HG03460 (cell line): ENCODE results near the gene DUSP3.
"Not testable (repeated sequence)": the region's sequence is repeated elsewhere in the genome, so short reads cannot be mapped to it uniquely, and the experiment has no call there.

Experiments
- ATAC-seq: cut with Tn5 transposase; IDR thresholded peaks from one replicate; pipeline ENCODE4 v1.9.1; 2021; ENCODE audit not compliant: unreplicated experiment

DUSP3 gene

DNA sequence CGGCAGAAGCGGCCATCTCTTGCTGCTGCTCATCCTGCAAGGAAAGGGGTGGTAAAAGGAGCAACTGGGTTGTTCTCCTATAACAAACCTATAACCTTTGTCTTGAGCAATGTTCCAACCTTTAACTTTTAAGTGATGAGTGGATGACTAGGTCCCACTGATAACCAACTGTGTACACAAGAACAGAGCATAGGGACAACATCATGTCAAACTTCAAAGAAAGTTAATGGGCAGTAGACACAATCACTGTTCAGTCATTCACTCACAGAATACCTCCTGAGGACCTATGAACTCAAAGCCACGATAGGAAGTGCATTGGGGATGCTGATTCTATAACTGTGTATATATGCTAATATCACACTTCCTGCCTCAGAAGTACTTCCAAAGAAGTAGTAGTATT, 23.1 kb upstream of the DUSP3 start:
- no peak for ATAC-seq

DNA sequence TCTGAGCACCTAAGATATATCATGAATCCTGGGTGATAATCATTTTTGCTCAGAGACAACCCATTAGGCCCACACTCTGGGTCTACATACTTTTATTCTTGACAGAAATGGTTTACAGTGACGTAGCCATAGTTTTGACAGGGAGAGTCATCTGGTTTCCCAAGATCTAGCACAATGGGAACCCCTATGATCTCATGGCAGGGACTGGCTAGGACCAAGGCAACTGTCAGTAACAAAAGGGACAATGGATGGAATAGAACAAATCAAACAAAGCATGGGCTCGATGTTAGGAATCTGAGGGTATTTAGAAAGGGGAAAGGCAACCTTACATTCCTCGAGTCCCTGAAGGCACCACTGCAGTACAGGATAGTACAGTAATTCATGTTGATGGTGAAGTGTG, 22.0 kb upstream of the DUSP3 start:
- no peak for ATAC-seq

DNA sequence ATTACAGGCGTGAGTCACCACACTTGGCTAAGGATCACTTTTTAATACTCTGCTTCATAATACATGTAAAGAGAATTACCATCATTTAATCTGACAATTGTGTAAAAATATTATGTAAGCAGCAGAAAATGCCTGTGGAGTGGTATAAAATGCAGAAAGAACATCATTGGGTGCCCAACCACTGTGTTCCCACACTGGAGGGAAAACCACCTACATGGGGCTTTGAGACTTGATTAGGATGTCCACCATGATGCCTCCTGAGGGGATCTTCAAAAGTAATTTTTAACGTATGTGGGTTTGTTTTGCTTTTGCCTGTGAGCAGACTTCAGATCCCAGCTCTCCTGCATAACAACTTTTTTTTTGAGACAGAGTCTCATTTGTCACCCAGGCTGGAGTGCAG, 20.3 kb upstream of the DUSP3 start:
- ATAC-seq, result no peak

DNA sequence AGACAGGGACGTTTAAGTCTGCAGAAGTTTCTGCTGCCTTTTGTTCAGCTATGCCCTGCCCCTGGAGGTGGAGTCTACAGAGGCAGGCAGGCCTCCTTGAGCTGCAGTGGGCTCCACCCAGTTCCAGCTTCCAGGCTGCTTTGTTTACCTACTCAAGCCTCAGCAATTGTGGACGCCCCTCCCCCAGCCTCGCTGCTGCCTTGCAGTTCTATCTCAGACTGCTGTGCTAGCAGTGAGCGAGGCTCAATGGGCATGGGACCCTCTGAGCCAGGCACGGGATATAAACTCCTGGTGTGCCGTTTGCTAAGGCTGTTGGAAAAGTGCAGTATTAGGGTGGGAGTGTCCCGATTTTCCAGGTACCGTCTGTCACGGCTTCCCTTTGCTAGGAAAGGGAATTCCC, 19.2 kb upstream of the DUSP3 start:
- not testable (repeated sequence) for ATAC-seq

DNA sequence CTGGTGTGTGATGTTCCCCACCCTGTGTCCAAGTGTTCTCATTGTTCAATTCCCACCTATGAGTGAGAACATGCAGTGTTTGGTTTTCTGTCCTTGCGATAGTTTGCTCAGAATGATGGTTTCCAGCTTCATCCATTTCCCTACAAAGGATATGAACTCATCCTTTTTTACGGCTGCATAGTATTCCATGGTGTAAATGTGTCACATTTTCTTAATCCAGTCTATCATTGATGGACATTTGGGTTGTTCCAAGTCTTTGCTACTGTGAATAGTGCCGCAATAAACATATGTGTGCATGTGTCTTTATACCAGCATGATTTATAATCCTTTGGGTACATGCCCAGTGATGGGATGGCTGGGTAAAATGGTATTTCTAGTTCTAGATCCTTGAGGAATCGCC, 13.9 kb upstream of the DUSP3 start:
- not testable (repeated sequence) for ATAC-seq

DNA sequence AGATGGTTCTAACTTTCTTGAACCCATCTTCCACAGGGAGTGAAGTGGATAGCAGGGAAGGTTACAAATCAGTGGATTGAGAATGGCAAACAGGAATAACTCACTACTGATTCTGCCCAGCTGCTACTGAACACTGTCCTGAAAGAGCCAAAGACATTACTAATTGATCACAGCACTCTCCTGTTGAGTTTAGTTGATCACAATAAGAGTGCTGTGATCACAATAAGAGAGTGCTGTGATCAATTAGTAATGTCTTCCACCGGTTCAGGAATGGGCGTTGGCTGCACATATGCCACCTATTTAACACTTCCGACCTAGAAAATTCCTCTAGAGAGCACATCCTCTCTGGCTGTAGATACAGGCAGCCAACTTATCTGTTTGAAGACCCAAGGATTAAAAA, 12.8 kb upstream of the DUSP3 start:
- no peak for ATAC-seq

DNA sequence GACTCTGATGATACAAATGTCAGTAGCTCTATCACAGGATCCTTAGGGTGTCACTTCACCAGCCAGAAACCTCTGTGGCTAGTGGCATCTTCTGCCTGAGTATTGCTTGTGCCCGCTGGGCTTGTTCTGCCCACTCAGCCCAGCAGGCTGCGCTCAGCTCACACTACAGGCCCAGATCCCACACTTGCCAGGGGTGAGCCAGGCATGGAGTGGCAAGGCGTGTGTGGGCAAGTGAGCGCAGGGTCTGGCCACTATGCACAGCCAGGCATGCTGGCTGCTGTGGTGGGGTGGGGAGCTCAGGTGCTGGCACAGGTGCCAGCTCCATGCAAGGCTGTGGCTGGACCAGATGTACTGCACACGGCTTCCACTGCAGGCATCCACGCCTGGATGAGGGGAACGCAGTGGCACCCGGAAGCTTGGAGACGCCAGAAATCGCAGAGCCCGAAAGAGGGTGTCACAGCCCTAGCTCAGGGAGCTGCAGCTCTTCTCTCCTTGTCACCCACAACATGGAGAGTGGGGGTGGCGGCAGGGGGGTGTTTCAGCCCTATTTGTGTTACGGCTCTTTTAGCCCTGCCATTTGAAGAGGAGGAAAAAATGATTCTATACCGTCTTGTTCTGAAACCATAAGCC, 11.6 kb upstream of the DUSP3 start:
- ATAC-seq, result no peak

DNA sequence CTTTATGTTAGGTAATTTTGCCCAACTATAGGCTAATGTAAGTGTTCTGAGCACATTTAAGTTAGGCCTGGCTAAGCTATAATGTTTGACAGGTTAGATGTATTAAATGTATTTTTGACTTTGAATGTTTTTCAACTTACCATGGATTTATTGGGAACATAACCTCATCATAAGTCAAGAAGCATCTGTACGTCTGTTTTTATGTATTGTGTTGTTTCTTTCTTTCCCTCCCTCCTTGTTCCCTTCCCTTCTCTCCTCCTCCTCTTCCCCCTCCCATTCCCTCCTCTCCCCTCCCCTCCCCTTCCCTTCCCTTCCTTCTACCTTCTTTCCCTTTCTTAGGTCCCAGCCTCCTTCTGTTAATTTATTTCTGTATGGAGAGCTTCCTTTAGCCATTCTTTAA, 10.7 kb upstream of the DUSP3 start:
- ATAC-seq, result no peak

DNA sequence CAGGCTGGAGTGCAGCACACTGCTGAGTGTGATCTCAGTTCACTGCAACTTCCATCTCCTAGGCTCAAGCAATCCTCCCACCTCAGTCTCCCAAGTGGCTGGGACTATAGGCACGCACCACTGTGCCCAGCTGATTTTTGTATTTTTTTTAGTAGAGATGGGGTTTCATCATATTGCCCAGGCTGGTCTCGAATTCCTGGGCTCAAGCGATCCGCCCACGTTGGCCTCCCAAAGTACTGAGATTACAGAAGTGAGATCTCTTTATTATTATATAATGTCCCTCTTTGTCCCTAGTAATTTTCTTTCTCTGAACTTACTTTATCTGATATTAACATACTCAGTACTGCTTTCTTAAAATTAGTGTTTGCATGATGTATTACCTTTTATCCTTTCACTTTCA, 9.8 kb upstream of the DUSP3 start:
- no peak for ATAC-seq

DNA sequence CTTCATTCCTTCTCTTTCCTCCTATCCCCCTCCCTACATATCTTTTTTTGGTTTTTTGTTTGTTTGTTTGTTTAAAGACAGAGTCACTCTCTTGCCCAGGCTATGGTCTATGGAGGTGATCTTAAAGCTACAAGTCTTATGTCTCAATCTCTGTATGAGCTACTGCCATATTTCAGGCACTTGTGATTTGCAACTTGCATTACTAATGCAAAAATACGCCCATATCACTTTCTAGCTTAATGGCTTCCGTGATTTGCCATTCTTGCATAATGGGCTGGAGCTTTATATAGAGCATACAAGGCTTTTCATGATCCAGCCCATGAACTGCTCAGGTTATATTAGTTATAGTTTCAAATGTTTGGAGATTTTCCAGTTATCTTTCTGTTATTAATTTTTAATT, 9.0 kb upstream of the DUSP3 start:
- no peak for ATAC-seq

DNA sequence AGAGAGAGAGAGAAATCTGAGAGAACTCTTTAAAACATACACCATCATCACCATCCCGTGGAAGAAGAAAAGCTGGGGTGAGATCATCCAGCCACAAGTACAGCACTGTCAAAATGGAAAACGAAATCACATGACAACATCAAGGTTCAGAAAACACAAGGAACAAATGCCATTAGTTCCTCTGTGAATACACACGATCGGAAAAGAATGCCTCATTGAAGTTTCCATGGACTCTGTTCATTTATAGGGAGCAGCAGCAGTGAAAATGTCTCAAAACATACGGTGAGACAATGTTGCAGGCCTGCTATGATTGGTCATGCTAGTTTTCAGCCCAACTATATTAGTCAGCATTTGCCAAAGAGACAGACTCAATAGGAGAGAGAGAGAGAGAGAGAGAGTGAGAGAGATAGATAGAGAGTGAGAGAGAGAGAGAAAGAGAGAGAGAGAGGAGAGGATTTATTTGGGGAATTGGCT, 5.9 kb upstream of the DUSP3 start:
- ATAC-seq, result no peak

DNA sequence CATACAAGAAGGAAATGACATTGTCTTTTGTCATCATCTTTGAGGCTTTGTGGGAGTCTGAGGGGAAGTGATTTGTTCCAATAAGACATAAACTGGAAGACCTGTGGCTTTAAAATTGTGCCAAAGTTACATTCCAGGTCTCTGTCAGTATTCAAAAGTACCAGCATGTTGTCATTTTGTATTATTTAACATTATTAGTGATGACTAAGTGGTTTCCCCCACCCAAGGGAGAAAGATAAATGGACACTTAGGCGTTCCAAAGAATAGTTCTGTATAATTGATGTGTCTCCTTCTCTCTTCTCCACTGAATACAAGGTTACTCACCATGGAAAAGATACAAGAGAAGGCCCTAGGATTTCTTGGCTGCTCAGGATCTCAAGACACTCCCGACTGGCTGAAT, 5.3 kb upstream of the DUSP3 start:
- no peak for ATAC-seq

DNA sequence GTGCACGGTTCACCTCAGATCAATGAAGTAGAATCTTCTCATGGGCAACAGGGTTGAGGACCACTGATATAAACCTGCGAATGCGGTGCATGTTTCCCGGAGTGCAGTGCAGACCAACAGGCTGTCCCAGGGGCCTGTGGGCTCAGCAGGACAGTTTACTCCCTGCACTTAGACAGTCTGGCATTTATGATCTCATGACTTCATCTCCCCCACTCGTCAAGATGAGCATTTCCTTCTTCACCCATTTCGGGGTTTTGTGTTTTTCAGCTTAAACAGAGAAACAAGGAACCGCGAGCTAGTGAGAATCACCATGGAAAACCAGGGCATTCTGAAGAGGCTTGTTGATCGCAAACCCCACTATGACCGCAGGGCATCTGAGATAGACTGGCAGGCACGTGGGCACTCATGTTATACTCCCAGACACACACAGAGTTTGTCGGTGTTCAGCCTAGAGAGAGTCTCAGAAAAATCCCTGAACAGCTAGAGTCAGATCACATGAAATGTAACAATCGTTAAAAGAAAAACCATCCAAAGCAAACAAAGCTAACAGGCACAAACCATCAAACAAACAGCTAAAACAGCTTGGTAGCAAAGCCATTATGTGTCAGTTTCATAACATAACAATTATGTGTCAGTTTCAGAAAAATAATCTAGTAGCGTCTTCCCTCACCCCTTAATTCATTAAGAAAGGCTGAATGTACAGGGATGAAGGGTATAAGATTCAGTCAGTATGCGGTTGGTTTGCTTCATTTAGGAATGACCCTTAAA, 4.3 kb upstream of the DUSP3 start:
- ATAC-seq, result no peak

DNA sequence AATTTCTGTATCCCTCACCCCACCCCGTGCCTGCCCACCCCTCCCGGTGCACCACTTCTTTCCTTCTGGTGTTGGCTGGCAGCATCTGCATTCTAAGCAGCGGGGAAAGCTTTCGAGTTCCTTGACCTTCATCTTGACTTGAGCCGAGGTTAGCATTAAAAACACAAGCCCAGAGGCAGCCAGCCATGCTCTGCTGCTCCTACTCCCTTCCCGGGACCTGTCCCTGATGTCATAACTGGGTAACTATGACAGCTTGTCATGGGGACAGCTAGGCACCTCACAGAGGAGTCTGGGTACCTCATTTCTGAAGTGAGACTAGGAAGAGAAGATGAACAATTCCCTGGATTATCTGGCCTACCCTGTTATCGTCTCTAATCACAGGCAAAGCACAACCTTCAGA, 1.4 kb upstream of the DUSP3 start, which contains the start of gene CFAP97D1:
Gene CFAP97D1, plus strand, starts transcription at position 301 of the 400 bp plus-strand sequence. Its CDS starts 28 bp downstream, at position 329.
- ATAC-seq, result no peak

DNA sequence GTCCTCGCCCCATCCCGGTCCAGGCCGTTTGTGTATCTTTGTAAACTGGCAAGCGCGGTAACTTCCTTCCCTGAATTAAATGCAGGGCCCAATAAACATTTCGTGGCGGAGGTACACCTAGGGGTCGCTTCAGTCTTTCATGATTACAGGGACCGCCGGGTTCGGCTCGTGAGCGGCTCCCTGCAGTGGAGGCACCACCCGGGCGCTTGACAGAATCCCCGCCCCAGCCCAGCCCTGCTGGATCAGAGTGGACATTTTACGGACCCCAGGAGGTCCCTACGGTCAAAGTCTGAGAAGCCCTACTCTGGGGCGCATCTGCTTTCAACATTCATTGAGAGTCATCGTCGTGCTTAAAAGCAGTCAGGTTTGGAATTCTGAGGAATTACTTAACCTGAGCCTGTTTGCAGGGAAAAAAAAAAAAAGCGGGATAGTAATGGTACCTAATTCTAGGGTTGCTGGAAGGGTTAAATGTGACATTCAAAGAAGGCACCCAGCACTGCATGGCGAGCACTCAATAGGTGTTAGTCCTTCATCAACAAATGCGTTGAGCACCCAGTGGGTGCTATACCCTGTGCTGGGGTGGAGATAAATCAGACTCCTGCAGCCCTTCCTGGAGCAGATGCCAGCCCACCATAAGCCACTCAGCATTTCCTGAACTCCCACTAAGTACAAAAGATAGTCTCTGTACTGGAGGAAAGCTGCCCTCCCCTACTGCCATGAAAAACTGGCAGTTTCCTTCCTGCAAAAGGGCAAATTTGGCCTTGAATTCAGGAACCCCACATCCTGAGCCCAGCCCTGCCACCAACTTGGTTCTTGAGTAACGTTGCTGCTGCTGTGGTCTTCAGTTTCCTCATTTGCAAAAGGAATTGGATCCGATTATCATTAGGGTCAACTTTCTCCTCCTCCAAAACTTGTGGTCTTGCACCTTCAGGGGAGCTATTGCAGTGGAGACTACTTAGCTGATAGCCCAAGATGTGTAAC, 658 bp upstream of the DUSP3 start:
- no peak for ATAC-seq

DNA sequence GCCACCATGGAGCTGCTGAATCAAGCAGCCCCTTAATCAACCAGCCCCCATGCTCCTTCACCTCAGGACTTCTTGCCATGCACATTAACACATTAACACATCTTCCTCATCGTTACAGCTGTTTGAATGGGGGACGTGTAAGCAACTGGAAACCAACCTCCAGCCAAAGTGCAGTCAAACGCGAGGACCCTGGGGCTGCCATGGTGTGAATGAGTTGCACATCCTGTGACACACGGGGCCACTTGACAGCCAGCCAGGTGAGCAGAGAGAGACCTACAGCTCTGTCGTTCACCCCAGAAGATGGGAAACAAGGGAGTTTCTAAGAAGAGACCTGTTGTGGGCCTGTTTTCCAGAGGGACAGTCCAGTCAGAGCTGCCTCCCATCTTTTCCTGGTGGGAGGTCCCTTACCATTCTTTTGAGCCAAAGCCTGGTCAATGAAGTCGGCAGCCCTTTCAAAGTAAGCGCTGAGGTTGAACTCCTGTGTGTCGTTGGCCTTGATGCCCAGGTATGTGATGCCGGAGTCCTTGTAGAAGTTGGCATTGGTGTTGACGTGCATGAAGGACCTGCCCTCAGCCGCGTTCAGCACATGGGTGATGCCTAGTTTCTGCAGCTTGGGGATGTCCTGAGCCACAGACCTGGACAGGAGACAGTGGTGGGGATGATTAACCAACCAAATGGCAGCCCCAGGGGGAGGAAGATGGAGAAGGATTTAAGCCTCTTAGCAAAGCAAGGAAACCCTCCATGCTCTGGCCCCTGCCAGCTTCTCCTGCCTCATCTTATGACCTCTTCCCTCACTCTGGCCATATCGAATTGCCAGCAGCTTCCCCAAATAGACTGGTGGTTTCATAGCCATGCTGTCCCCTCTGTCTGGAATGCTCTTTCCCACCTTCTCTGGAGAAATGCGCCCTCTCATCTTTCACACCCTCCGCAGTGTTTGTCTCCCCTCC, 4.2 kb downstream of the DUSP3 start:
- no peak for ATAC-seq

DNA sequence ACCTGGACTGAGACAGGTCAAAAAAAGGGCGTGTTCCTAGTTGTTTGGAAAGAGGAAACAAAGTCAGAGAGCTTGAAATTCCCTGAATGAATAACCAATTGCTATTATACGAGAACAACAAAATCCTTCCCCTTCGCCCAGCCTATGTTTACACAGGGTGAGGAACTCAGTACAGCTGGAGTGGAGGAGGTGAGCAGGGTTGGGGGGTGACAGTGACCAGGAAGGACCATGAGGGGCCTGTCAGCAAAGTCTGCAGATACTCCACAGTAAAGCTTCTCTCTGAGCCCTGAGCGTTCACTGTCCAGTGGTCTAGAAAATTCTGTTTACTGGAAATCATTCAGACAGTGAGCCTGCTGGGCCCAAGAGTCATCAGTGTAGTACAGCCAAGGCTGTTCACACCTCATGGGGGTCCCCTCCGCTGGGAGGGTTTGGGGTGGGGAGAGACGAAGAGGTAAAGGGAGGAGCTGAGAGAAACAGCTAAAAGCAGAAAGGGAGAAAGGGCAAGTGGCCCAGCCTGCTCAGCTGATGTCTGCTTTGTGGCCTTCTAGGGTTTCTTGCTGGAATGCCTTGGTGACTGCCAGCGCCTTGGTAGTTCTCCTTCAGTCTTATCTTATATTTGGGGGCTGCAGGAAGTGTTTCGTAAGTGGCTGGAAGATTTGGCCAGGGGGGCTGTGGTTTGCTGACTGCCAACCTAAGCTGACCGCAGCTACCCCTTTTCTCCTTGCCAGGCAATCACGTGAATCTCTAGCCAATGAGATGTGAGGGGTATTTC, 5.7 kb downstream of the DUSP3 start:
- no peak for ATAC-seq

DNA sequence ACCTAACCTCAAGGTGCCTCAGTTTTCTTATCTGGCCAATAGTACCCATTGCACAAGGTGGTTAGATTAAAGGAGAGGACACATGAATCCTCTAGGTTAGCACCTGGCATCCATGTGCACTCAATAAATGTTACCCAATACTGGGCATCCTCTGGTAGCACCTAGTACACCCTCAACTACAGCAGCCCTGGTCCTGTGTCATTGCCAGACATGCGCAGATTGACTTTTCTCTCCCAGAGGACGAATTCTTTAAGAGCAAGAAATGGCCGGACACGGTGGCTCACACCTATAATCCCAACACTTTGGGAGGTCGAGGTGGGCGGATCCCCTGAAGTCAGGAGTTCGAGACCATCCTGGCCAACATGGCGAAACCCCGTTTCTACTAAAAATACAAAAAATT, 7.3 kb downstream of the DUSP3 start:
- no peak for ATAC-seq

DNA sequence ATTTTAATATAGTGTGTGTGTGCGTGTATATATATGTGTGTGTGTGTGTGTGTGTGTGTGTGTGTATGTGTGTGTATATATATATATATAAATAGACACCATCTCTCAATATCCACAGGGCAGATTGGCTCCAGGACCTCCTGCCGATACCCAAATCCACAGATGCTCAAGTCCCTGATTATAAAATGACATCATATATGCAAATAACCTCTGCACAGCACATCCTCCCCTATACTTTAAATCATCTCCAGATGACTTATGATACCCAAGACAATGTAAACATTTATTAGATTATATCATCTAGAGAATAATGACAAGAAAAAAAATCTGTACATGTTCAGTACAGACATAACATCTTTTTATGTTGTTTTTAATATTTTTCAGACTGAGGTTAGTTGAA, 7.8 kb downstream of the DUSP3 start:
- ATAC-seq, result no peak

DNA sequence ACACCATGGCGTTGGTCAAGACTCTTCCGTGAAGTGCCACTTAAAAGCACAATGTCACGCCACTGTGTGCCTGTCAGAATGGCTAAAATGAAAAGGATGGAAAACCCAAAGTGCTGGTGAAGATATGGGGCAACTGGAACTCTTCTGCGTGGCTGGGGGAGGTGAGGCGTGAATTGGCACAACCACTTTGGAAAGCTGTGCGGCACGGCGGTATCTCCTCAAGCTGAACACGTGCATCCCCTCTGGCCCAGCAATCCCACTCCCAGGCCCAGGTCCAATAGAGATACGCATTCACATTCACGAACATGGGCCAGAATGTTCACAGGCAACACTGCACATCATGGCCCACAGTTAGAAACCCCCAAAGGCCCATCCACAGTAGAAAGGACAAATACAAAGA, 8.9 kb downstream of the DUSP3 start:
- ATAC-seq, result no peak
